SK-N-MC (cell line): ENCODE data around the gene NPBWR2.

Experiments used
- EZH2 ChIP-seq: fragments of 200-600 bp; sonication (generic); IDR thresholded peaks from one replicate; pipeline ENCODE4 v1.6.1; 2017; ENCODE audit warnings: antibody characterized with exemption
- FOXP2 ChIP-seq: optimal IDR thresholded peaks from 2 replicates; pipeline ENCODE3; 2011; ENCODE audit warnings: mild to moderate bottlenecking, moderate library complexity; ENCODE audit not compliant: insufficient read depth; ENCODE audit errors: extremely low read length, control extremely low read depth
- POLR2AphosphoS5 ChIP-seq: IDR thresholded peaks from 2 replicates; pipeline ENCODE4 v1.6.1; 2012; ENCODE audit warnings: mild to moderate bottlenecking, low read depth, low read length, borderline replicate concordance

DNA sequence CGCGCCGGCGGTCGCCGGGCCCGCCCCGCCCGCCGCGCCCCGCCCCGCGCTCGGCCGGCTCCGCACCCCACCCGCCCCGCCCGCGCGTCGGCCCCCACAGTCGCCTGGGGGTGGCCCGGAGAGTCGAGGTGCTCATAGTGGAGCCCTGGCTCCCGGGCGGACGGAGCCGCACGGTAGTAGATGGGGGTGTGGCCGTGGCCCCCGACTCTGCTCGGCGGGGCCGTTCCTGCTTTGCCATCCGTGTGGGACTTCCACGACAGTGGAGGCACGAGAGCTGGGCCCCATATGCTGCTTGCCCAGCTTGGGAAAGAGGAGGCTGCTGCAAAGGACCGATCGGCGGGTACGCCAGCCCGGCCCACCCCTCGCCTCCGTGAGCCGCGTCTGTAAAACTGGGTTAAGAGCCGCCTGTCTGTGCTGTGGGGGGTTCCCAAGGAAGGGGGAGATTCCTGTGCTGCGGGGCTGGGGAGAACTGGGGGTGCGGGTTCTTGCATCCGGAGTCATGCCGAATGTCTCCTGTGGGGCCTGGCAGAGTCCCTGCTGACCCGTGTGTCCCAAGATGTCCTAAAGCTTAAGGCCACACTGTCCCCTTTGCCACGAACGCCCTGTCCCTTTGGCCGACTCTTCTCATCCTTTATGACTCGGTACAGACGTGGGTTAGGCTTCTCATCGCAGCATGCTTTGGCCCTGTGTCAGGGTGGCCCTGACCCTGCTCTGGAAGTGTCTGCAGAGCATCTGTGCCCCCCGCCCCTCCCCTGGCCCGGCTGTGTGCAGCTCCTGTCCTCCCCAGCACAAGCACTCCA, 27.2 kb downstream of the NPBWR2 start, which contains the start of gene OPRL1:
- TF ChIP-seq EZH2: no peak
- TF ChIP-seq POLR2AphosphoS5: no peak
- TF ChIP-seq FOXP2: no peak
